GM23248 (cell line): ENCODE data around the gene KDM1B.

Experiments
- EZH2 ChIP-seq: fragments of 200-600 bp; sonication (generic); IDR thresholded peaks from 2 replicates; pipeline ENCODE4 v1.6.1; 2018; ENCODE audit warnings: antibody characterized with exemption, mild to moderate bottlenecking; ENCODE audit not compliant: insufficient read depth, poor library complexity, severe bottlenecking
- EZH2phosphoT487 ChIP-seq: fragments of 200-600 bp; sonication (generic); IDR thresholded peaks from 2 replicates; pipeline ENCODE4 v1.6.1; 2018; ENCODE audit warnings: antibody characterized with exemption, moderate library complexity, mild to moderate bottlenecking, low read depth; ENCODE audit not compliant: insufficient read depth

DNA sequence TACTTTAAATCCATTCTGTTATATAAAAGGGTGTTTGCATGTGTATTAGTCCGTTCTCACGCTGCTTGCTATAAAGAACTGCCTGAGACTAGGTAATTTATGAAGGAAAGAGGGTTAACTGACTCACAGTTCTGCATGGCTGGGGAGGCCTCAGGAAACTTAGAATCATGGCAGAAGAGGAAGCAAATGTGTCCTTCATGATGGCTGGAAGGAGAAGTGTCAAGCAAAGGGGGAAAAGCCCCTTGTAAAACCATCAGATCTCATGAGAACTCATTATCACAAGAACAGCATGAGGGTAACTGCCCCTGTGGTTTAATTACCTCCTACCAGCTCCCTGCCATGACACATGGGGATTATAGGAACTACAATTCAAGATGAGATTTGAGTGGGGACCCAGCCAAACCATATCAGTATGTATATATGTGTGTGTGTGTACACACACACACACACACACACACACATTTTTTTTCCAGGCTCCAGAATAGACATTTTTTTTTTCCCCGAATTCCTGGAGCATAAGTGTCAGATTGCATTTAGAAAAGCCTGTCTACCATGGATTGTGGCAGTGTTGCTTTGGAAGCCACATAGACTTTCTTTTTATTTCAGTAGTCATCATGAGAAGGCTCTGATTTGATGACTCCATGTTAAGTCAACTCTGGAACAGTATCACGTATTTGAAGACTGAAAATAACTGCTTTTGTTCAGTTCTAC lies 31.5 kb downstream of the KDM1B start:
- TF ChIP-seq EZH2: no peak
- TF ChIP-seq EZH2phosphoT487: no peak
